Measurements from ENCODE around the gene MRPL9. TPM values are rescaled to one million over a fixed set of nuclear protein-coding genes. Genes with fewer than 3 reads are reported as not detected.

The MRPL9 gene
- 85.8 and 118 TPM in 2 replicates for total RNA-seq

GRCh38 chr1:151762941-151763921 lies at the start of gene MRPL9:
TSS of gene MRPL9 (minus strand) at chr1:151763496. CDS start at chr1:151763479, 17 bp downstream.

GRCh38 chr1:151805066-151805820 lies 41.9 kb upstream of the MRPL9 start, which contains the start of gene LINGO4:
TSS of gene LINGO4 (minus strand) at chr1:151805419. CDS start at chr1:151802704, 2,715 bp downstream.

GRCh38 chr1:151790071-151790939 lies 27.0 kb upstream of the MRPL9 start, which contains the start of gene TDRKH:
TSS of gene TDRKH (minus strand) at chr1:151790500. CDS start at chr1:151783022, 7,478 bp downstream.

GRCh38 chr1:151720974-151721787 lies 42.1 kb downstream of the MRPL9 start, which contains the start of gene RIIAD1:
TSS of gene RIIAD1 (plus strand) at chr1:151721522. CDS start at chr1:151721537, 15 bp downstream.

GRCh38 chr1:151716771-151717631 lies 46.3 kb downstream of the MRPL9 start, which contains the start of gene CELF3:
TSS of gene CELF3 (minus strand) at chr1:151716803. CDS start at chr1:151716020, 783 bp downstream.

Other genes starting within 250 kb of the MRPL9 start
- 8.1 and 8.5 TPM in 2 replicates for gene TUFT1, start 223.2 kb downstream of the MRPL9 start, total RNA-seq
- gene SNX27, start 151.4 kb downstream of the MRPL9 start, total RNA-seq: 13.3 and 16.0 TPM in 2 replicates
- 0.86 TPM in 1 of 2 replicates, not detected in the other for gene CELF3, start 46.7 kb downstream of the MRPL9 start, total RNA-seq
- gene RIIAD1, start 42.0 kb downstream of the MRPL9 start, total RNA-seq: not detected in 2 replicates
- 5.8 and 9.5 TPM in 2 replicates for gene TDRKH, start 27.0 kb upstream of the MRPL9 start, total RNA-seq
- not detected in 2 replicates for gene LINGO4, start 41.9 kb upstream of the MRPL9 start, total RNA-seq
- gene RORC, start 68.3 kb upstream of the MRPL9 start, total RNA-seq: not detected in 2 replicates
- gene C2CD4D, start 76.3 kb upstream of the MRPL9 start, total RNA-seq: not detected in 2 replicates
- not detected in 2 replicates for gene THEM5, start 90.2 kb upstream of the MRPL9 start, total RNA-seq
- 5.2 and 11.3 TPM in 2 replicates for gene THEM4, start 146.0 kb upstream of the MRPL9 start, total RNA-seq
- 148 and 157 TPM in 2 replicates for gene S100A10, start 230.4 kb upstream of the MRPL9 start, total RNA-seq